ENCODE results near the gene DIO1. TPM values are rescaled to one million over a fixed set of nuclear protein-coding genes. Genes with fewer than 3 reads are reported as not detected.

The DIO1 gene
- total RNA-seq, 4 donors from 2014 or later: not detected

DNA sequence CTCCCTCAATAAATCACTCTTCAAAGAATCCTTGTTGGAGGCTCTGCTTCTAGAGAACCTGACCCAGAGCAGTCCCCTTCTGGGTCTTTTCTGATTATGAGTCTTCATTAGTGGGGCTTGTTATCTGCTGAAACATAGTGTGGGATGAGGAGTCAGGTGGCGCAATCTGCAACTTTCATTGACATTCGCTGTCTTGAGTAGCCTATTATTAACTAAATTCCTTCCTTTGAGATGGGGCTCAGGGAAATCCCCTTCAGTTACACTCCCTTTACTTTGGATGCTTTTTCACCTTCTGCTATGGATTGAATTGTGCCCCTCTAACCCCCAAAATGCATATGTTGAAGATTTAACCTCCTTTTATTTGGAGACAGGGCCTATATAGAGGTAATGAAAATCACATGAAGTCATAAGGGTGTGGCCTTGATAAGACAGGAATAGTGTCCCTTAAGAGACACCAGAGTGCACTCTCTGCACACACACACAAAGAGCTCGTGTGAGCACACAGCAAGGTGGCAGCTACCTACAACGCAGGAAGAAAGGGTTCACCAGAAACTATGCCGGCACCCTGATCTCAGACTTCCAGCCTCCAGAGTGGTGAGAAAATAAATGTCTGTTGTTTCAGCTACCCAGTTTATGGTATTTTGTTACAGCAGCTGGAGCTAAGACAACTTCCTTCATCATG is 19.5 kb downstream of the DIO1 start:
- H3K4me3 ChIP-seq: no peak overlapping the region
- 76 to 79% methylated on average over 5 of the region's 5 CpGs for WGBS, 2 donors
- H3K27me3 ChIP-seq: no peaks in the 10 kb centered on the region
- H3K9me3 ChIP-seq: no peaks in the 10 kb centered on the region
- H3K27ac ChIP-seq: no peak overlapping the region
- no peak for DNase-seq (ENCODE audit: low spot score in 2 of 2)
- TF ChIP-seq, protein P1, sequence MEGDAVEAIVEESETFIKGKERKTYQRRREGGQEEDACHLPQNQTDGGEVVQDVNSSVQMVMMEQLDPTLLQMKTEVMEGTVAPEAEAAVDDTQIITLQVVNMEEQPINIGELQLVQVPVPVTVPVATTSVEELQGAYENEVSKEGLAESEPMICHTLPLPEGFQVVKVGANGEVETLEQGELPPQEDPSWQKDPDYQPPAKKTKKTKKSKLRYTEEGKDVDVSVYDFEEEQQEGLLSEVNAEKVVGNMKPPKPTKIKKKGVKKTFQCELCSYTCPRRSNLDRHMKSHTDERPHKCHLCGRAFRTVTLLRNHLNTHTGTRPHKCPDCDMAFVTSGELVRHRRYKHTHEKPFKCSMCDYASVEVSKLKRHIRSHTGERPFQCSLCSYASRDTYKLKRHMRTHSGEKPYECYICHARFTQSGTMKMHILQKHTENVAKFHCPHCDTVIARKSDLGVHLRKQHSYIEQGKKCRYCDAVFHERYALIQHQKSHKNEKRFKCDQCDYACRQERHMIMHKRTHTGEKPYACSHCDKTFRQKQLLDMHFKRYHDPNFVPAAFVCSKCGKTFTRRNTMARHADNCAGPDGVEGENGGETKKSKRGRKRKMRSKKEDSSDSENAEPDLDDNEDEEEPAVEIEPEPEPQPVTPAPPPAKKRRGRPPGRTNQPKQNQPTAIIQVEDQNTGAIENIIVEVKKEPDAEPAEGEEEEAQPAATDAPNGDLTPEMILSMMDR (IDR thresholded peaks at IDR 0.05): no peak
- no peak for TF ChIP-seq POLR2A (IDR thresholded peaks at IDR 0.05)
- peaks cover 0 to 38% (median 2%) of the 10 kb centered on the region in 3 donors for H3K36me3 ChIP-seq
- H3K4me1 ChIP-seq: no peaks in the 10 kb centered on the region

DNA sequence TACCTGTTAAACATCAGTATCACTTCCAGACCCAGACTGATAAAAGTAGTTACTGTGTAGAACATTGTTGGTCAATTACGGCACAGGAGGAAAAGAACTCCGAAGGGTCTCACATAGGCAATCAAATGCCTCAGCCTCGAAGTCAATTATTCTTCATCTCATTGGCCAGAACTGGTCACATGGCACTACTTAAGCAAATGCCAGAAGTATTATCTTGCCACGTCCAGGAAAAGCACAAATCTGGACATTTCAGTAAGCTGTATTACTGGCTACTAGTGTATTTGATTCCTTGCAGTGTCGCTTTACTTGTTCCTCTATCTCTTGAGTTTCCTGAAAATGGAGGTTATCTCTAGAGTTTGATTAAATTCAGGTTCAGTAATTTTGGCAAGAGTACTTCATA is 24.4 kb downstream of the DIO1 start:
- Histone ChIP-seq H3K27me3 (no peaks in the 10 kb centered on the region), H3K9me3 (no peaks in the 10 kb centered on the region), H3K36me3 (peaks cover 0 to 70% (median 0%) of the 10 kb centered on the region in 3 donors), H3K4me3 (no peak overlapping the region), H3K4me1 (no peaks in the 10 kb centered on the region), H3K27ac (no peak overlapping the region)
- TF ChIP-seq EP300 (IDR thresholded peaks at IDR 0.05) (no peak), POLR2A (IDR thresholded peaks at IDR 0.05) (no peak)
- TF ChIP-seq, protein P1 (IDR thresholded peaks at IDR 0.05): no peak
- DNase-seq (ENCODE audit: low spot score in 2 of 2): no peak
- WGBS, 2 donors: 72% methylated on average over 5 of the region's 5 CpGs

DNA sequence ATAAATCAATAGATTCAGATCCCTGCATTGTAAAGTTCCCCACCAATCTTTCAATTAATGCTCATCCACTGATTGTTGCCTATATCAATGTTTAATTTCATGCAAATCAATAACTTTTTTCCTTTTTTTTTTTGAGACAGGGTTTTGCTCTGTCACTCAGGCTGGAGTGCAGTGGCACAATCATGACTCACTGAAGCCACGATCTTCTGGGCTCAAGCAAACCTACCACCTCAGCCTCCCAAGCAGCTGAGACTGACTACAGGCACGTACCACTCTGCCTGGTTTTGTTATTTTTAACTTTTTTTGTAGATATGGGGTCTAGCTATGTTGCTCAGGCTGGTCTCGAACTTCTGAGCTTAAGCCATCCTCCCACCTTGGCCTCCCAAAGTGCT is 25.7 kb downstream of the DIO1 start:
- Histone ChIP-seq H3K9me3 (no peaks in the 10 kb centered on the region), H3K36me3 (peaks cover 0 to 77% (median 0%) of the 10 kb centered on the region in 3 donors), H3K4me3 (no peak overlapping the region), H3K27ac (no peak overlapping the region), H3K27me3 (no peaks in the 10 kb centered on the region), H3K4me1 (no peaks in the 10 kb centered on the region)
- WGBS, 2 donors: 85 to 91% methylated on average over 3 of the region's 3 CpGs
- TF ChIP-seq, protein P1 (IDR thresholded peaks at IDR 0.05): no peak
- no peak for TF ChIP-seq POLR2A (IDR thresholded peaks at IDR 0.05)
- TF ChIP-seq EP300 (IDR thresholded peaks at IDR 0.05): no peak
- DNase-seq (ENCODE audit: low spot score in 2 of 2): no peak

DNA sequence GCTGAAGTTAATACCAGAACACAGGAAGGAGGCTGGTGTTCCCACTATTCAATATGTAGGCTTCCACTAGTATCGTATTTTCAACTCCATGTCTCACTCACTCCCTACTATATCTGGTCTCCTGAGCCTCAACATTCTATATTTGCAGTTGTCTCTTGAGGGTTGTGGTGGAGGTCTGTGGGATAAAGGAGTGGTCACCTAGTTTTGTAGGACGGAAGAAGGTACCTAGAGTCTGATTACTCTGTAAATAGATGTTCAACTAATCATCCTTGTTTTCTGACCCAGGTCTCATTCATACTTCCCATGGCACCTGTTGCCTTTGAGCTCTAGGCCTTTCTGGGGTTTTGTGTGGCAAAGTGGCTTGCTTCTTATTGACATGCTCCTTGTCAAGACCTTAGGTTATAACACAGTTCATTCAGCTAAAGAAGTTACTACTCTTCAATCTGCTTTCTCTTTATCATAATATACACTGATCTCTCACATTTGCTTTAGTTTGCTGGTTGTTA is 33.4 kb downstream of the DIO1 start:
- no peaks in the 10 kb centered on the region for H3K4me1 ChIP-seq
- H3K4me3 ChIP-seq: no peak overlapping the region
- peaks cover 0 to 73% (median 0%) of the 10 kb centered on the region in 3 donors for H3K36me3 ChIP-seq
- H3K27me3 ChIP-seq: no peaks in the 10 kb centered on the region
- no peak for TF ChIP-seq POLR2A (IDR thresholded peaks at IDR 0.05)
- TF ChIP-seq EP300 (IDR thresholded peaks at IDR 0.05): no peak
- TF ChIP-seq, protein P1 (IDR thresholded peaks at IDR 0.05): no peak
- WGBS, 2 donors: 95 to 100% methylated on average over 2 of the region's 2 CpGs
- no peak overlapping the region for H3K27ac ChIP-seq
- DNase-seq (ENCODE audit: low spot score in 2 of 2): no peak
- H3K9me3 ChIP-seq: peaks cover 0 to 4% (median 0%) of the 10 kb centered on the region in 4 donors

DNA sequence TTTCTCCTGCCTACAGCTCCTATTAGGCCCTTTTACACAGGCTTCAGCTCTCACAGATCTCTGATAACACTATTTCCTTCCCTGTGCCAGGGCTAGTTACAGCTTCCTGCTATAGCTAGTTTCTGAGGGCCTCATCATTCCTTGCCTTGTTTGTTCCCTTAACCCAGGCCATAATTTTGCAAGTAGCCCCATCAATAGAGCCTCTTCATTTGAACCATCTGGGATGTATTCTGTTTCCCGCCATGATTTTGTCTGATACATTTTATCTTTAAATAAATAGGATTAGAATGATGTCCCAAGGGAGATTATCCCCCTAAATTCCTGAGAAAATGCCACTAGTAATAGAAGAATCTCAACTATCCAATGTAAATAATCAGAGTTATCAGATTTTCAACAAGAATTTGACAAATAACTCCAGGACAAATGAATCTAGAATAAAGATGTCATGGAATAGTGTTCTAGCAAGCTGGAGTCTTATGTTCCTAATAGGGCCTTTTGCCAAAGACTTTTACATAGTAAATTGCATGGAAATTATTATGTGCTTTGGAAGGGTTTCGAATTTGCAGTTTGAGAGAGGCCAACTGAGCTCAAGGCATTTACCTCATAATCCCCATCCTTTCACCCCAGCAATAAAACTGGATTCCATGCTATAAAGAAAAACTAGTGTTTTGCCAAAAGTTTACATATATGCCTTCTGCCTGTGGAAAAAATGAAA is 35.4 kb downstream of the DIO1 start:
- peaks cover 0 to 68% (median 0%) of the 10 kb centered on the region in 3 donors for H3K36me3 ChIP-seq
- 77 to 87% methylated on average over 2 of the region's 2 CpGs for WGBS, 2 donors
- no peaks in the 10 kb centered on the region for H3K27me3 ChIP-seq
- TF ChIP-seq, protein P1 (IDR thresholded peaks at IDR 0.05): no peak
- TF ChIP-seq EP300 (IDR thresholded peaks at IDR 0.05) (no peak), POLR2A (IDR thresholded peaks at IDR 0.05) (no peak)
- no peak overlapping the region for H3K27ac ChIP-seq
- no peak overlapping the region for H3K4me3 ChIP-seq
- no peak for DNase-seq (ENCODE audit: low spot score in 2 of 2)
- H3K9me3 ChIP-seq: peaks cover 0 to 9% (median 0%) of the 10 kb centered on the region in 4 donors
- no peaks in the 10 kb centered on the region for H3K4me1 ChIP-seq

Measured in tibial nerve (tissue), 4 donors.